CD14-positive monocyte (primary cell): ENCODE results near the gene CCDC150. TPM values are rescaled to one million over a fixed set of nuclear protein-coding genes. Genes with fewer than 3 reads are reported as not detected.
A peak's percentile ranks its signal among the peaks of the same experiment; 100 is the strongest.

Experiments
- DNase-seq, 3 donors: peaks; one replicate each; pipeline ENCODE4 v3.0.0-alpha.2; 2011 to 2022
- H2AFZ ChIP-seq: 2 replicates; pipeline ENCODE4 v1.6.0; 2012; ENCODE audit warnings: mild to moderate bottlenecking, low read depth, low read length, inconsistent platforms; ENCODE audit not compliant: insufficient read depth, poor library complexity, severe bottlenecking
- H3K27ac ChIP-seq, 2 donors: 1 replicate in 1 of 2; 2 replicates in 1 of 2; pipeline ENCODE4 v1.5.1; 2012 to 2013; ENCODE audit warnings: low read length in 2 of 2, control low read depth in 1 of 2, inconsistent platforms in 1 of 2, low read depth in 1 of 2, mild to moderate bottlenecking in 1 of 2
- H3K27me3 ChIP-seq, 2 donors: one replicate each; pipeline versions ENCODE4 v1.6.0 to v1.6.1; 2011 to 2013; ENCODE audit warnings: low read length in 2 of 2; ENCODE audit not compliant: control insufficient read depth in 2 of 2, insufficient read depth in 2 of 2
- H3K36me3 ChIP-seq, 2 donors: replicated peaks in 1 of 2; 1 replicate in 1 of 2; 2 replicates in 1 of 2; pipeline versions ENCODE4 v1.5.1 to v1.6.1; 2012 to 2013; ENCODE audit warnings: low read length in 2 of 2, control low read depth in 1 of 2, inconsistent platforms in 1 of 2, mild to moderate bottlenecking in 1 of 2; ENCODE audit not compliant: insufficient read depth in 2 of 2, control insufficient read depth in 1 of 2
- H3K4me1 ChIP-seq, 2 donors: 1 replicate in 1 of 2; 2 replicates in 1 of 2; pipeline versions ENCODE4 v1.5.1 to v1.6.1; 2012 to 2013; ENCODE audit warnings: low read length in 2 of 2, control low read depth in 1 of 2, inconsistent platforms in 1 of 2, mild to moderate bottlenecking in 1 of 2, moderate library complexity in 1 of 2; ENCODE audit not compliant: insufficient read depth in 2 of 2, control insufficient read depth in 1 of 2
- H3K4me2 ChIP-seq: replicated peaks from 2 replicates; pipeline ENCODE3; 2012; ENCODE audit warnings: low read length, moderate library complexity, mild to moderate bottlenecking; ENCODE audit not compliant: poor library complexity, severe bottlenecking; ENCODE audit errors: extremely low read depth
- H3K4me3 ChIP-seq, 3 experiments: fragments of 200-600 bp in 1 of 3; sonication (generic) in 1 of 3; replicated peaks in 1 of 3; 1 replicate in 2 of 3; 2 replicates in 1 of 3; pipeline ENCODE4 v1.5.1; 2011 to 2013; ENCODE audit warnings: low read length in 3 of 3, mild to moderate bottlenecking in 3 of 3, control low read depth in 2 of 3, low read depth in 2 of 3, inconsistent platforms in 1 of 3, moderate library complexity in 1 of 3
- H3K79me2 ChIP-seq: 2 replicates; pipeline ENCODE4 v1.6.0; 2012; ENCODE audit warnings: mild to moderate bottlenecking, control low read depth, inconsistent platforms, low read length, moderate library complexity; ENCODE audit not compliant: insufficient read depth
- H3K9ac ChIP-seq: 2 replicates; pipeline ENCODE4 v1.6.0; 2017; ENCODE audit warnings: low read length, mild to moderate bottlenecking; ENCODE audit not compliant: insufficient read depth, poor library complexity, severe bottlenecking
- H3K9me3 ChIP-seq, 2 donors: replicated peaks in 1 of 2; 1 replicate in 1 of 2; 2 replicates in 1 of 2; pipeline versions ENCODE4 v1.5.1 to v1.6.1; 2012 to 2013; ENCODE audit warnings: low read length in 2 of 2, control low read depth in 1 of 2; ENCODE audit not compliant: control insufficient read depth in 1 of 2, insufficient read depth in 1 of 2
- H4K20me1 ChIP-seq: 2 replicates; pipeline ENCODE4 v1.6.0; 2012; ENCODE audit warnings: mild to moderate bottlenecking, low read length, control low read depth, moderate library complexity; ENCODE audit not compliant: insufficient read depth
- H3K27ac Mint-ChIP-seq, 7 donors: one replicate each; pipeline ENCODE4 v1.8.0; 2020; ENCODE audit warnings: mild to moderate bottlenecking in 7 of 7, mixed read lengths in 7 of 7, moderate library complexity in 6 of 7, inconsistent platforms in 2 of 7
- H3K27me3 Mint-ChIP-seq, 3 donors: one replicate each; pipeline ENCODE4 v1.8.0; 2021 to 2022; ENCODE audit warnings: low read depth in 3 of 3, mild to moderate bottlenecking in 3 of 3, mixed read lengths in 3 of 3, moderate library complexity in 3 of 3, inconsistent platforms in 1 of 3
- H3K36me3 Mint-ChIP-seq, 2 donors: one replicate each; pipeline ENCODE4 v1.8.0; 2020; ENCODE audit warnings: mixed read lengths in 2 of 2, inconsistent platforms in 1 of 2, mild to moderate bottlenecking in 1 of 2
- H3K4me1 Mint-ChIP-seq: one replicate; pipeline ENCODE4 v1.8.0; 2020; ENCODE audit warnings: mild to moderate bottlenecking, mixed read lengths
- H3K4me3 Mint-ChIP-seq, 2 donors: one replicate each; pipeline ENCODE4 v1.8.0; 2020; ENCODE audit warnings: mild to moderate bottlenecking in 2 of 2, mixed read lengths in 2 of 2, moderate library complexity in 1 of 2
- H3K9me3 Mint-ChIP-seq, 7 donors: one replicate each; pipeline ENCODE4 v1.8.0; 2020 to 2022; ENCODE audit warnings: mixed read lengths in 7 of 7, mild to moderate bottlenecking in 6 of 7, moderate library complexity in 6 of 7, inconsistent platforms in 2 of 7
- WGBS: methylation state at CpG from one replicate; pipeline ENCODE4 v1.1.5; 2013; ENCODE audit warnings: missing lambda C conversion rate; ENCODE audit not compliant: insufficient coverage; 5-methylcytosine and 5-hydroxymethylcytosine counted together
- intact Hi-C, 2 donors: fragments of 100-400 bp; cut with micrococcal nuclease; formaldehyde crosslinking; loops; one replicate each; pipeline versions ENCODE4 v1.15.0 to v1.15.1; 2023
- polyA plus RNA-seq, 3 donors: library from polyadenylated mRNA; depleted of rRNA in 1 of 3; unstranded in 2 of 3; stranded (reverse) in 1 of 3; fragments of 300-500 nt in 2 of 3; fragments of >200 nt in 1 of 3; fragmentation: Illumina TruSeq in 2 of 3; gene quantifications; 1 replicate in 2 of 3; 2 replicates in 1 of 3; pipeline ENCODE4 v1.2.3, GENCODE V29; 2012 to 2021
- TF ChIP-seq, protein P1 (sequence below): fragments of 200-600 bp; IDR thresholded peaks from one replicate; pipeline ENCODE4 v1.8.0; 2022; ENCODE audit warnings: antibody characterized with exemption, mild to moderate bottlenecking

CCDC150 gene
- polyA plus RNA-seq, 3 donors, result 0.09 TPM; not detected in 2

GRCh38 chr2:196640031-196640548 is 575 bp downstream of the CCDC150 start:
- H3K27ac Mint-ChIP-seq, result peak overlapping the region in 2 of 7 donors; percentile 39 to 86
- intact Hi-C loops, result no loop called here
- no peaks in the 10 kb centered on the region for H4K20me1 ChIP-seq
- H3K4me3 ChIP-seq, result peak overlapping the region; percentile 54 to 94 (median 65)
- peaks cover 1 to 5% (median 3%) of the 10 kb centered on the region in 3 donors for H3K27me3 Mint-ChIP-seq
- H3K79me2 ChIP-seq, result peaks cover 8% of the 10 kb centered on the region
- H3K4me3 Mint-ChIP-seq, result peak overlapping the region; percentile 87 to 92
- 0% methylated on average over 4 of the region's 12 CpGs for WGBS
- H2AFZ ChIP-seq, result peak overlapping the region; percentile 99
- peak overlapping the region in 1 of 2 donors; percentile 62 for H3K27ac ChIP-seq
- no peaks in the 10 kb centered on the region for H3K9me3 ChIP-seq
- peaks cover 0 to 2% (median 0%) of the 10 kb centered on the region in 7 donors for H3K9me3 Mint-ChIP-seq
- peak overlapping the region; percentile 65 for H3K9ac ChIP-seq
- H3K27me3 ChIP-seq, result no peaks in the 10 kb centered on the region
- H3K4me2 ChIP-seq, result peak overlapping the region; percentile 90
- H3K36me3 ChIP-seq, result no peaks in the 10 kb centered on the region
- DNase-seq, result no peak
- peaks cover 13 to 15% of the 10 kb centered on the region in 2 donors for H3K4me1 ChIP-seq
- peaks cover 16% of the 10 kb centered on the region for H3K4me1 Mint-ChIP-seq
- TF ChIP-seq, protein P1, sequence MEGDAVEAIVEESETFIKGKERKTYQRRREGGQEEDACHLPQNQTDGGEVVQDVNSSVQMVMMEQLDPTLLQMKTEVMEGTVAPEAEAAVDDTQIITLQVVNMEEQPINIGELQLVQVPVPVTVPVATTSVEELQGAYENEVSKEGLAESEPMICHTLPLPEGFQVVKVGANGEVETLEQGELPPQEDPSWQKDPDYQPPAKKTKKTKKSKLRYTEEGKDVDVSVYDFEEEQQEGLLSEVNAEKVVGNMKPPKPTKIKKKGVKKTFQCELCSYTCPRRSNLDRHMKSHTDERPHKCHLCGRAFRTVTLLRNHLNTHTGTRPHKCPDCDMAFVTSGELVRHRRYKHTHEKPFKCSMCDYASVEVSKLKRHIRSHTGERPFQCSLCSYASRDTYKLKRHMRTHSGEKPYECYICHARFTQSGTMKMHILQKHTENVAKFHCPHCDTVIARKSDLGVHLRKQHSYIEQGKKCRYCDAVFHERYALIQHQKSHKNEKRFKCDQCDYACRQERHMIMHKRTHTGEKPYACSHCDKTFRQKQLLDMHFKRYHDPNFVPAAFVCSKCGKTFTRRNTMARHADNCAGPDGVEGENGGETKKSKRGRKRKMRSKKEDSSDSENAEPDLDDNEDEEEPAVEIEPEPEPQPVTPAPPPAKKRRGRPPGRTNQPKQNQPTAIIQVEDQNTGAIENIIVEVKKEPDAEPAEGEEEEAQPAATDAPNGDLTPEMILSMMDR, result no peak
- H3K36me3 Mint-ChIP-seq, result no peaks in the 10 kb centered on the region

DNA sequence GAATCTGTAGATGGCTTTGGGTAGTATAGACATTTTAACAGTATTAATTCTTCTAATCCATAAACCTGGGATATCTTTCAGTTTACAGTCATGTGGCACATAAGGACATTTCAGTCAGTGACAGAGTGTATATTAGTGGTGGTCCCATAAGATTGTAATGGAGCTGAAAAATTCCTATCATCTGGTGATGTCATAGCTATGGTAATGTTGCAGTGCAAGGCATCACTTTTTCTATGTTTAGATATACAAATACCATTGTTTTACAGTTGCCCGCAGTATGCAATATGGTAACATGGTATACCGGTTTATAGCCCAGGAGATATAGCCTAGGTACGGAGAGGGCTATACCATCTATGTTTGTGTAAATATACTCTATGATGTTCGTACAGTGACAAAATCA is 9.7 kb downstream of the CCDC150 start:
- Histone ChIP-seq H3K9ac (no peak overlapping the region), H3K27me3 (no peaks in the 10 kb centered on the region), H4K20me1 (no peaks in the 10 kb centered on the region), H3K36me3 (peaks cover 0 to 24% of the 10 kb centered on the region in 2 donors), H2AFZ (no peak overlapping the region), H3K4me3 (no peak overlapping the region), H3K4me2 (no peak overlapping the region), H3K27ac (no peak overlapping the region), H3K4me1 (no peaks in the 10 kb centered on the region), H3K9me3 (peaks cover 24 to 51% of the 10 kb centered on the region in 2 donors), H3K79me2 (no peaks in the 10 kb centered on the region)
- H3K9me3 Mint-ChIP-seq, result peaks cover 37 to 51% (median 46%) of the 10 kb centered on the region in 7 donors
- TF ChIP-seq, protein P1, result no peak
- H3K4me3 Mint-ChIP-seq, result no peak overlapping the region
- intact Hi-C loops, result no loop called here
- H3K36me3 Mint-ChIP-seq, result peaks cover 8 to 31% of the 10 kb centered on the region in 2 donors
- no peak overlapping the region for H3K27ac Mint-ChIP-seq
- no CpG with 5 or more reads among the region's 4 CpGs for WGBS
- DNase-seq, result no peak
- no peaks in the 10 kb centered on the region for H3K4me1 Mint-ChIP-seq
- H3K27me3 Mint-ChIP-seq, result peaks cover 0 to 4% (median 1%) of the 10 kb centered on the region in 3 donors
